ENCODE measurements around the gene CDK12. TPM values are rescaled to one million over a fixed set of nuclear protein-coding genes. Genes with fewer than 3 reads are reported as not detected.

CDK12 gene
- total RNA-seq, 4 donors from 2014 or later: 28.2 to 35.2 (median 30.4) TPM

- Histone ChIP-seq H3K27ac (replicated peaks in 1 of 4) (no peak overlapping the region), H3K4me3 (no peak overlapping the region), H3K36me3 (peaks cover 0 to 56% (median 34%) of the 10 kb centered on the region in 4 donors), H3K9me3 (no peaks in the 10 kb centered on the region), H3K4me1 (peaks cover 6 to 15% (median 13%) of the 10 kb centered on the region in 4 donors), H3K27me3 (no peaks in the 10 kb centered on the region)
- no peak for DNase-seq (ENCODE audit: extremely low spot score)
- intact Hi-C loops (cut with DNase I): no loop called here
- TF ChIP-seq POLR2AphosphoS5 (IDR thresholded peaks at IDR 0.05): no peak
- TF ChIP-seq CTCF (IDR thresholded peaks at IDR 0.05): no peak
- TF ChIP-seq EP300 (IDR thresholded peaks at IDR 0.05): no peak
- TF ChIP-seq POLR2A (IDR thresholded peaks at IDR 0.05; ENCODE audit: low read depth): no peak
- WGBS: 57% methylated on average over 1 of the region's 1 CpG
Observed at GRCh38 chr17:39569126-39569525, 107.8 kb downstream of the CDK12 start.

- H3K4me3 ChIP-seq: no peak overlapping the region
- WGBS: 98% methylated on average over 2 of the region's 2 CpGs
Observed at GRCh38 chr17:39572121-39572520, 110.8 kb downstream of the CDK12 start.

GRCh38 chr17:39573447-39574298 lies 112.4 kb downstream of the CDK12 start:
- H3K36me3 ChIP-seq: peaks cover 0 to 11% (median 7%) of the 10 kb centered on the region in 4 donors
- WGBS: 7% methylated on average over 20 of the region's 66 CpGs
- DNase-seq (ENCODE audit: extremely low spot score): no peak
- H3K4me1 ChIP-seq: peaks cover 8 to 19% (median 17%) of the 10 kb centered on the region in 4 donors
- H3K27me3 ChIP-seq: no peaks in the 10 kb centered on the region
- H3K27ac ChIP-seq (replicated peaks in 1 of 4): peak overlapping the region; percentile 85 to 91 (median 87)
- peak; percentile 30 to 67 for TF ChIP-seq POLR2AphosphoS5 (IDR thresholded peaks at IDR 0.05)
- no peak for TF ChIP-seq CTCF (IDR thresholded peaks at IDR 0.05)
- intact Hi-C loops (cut with DNase I): no loop called here
- H3K9me3 ChIP-seq: no peaks in the 10 kb centered on the region
- peak overlapping the region; percentile 69 to 80 (median 74) for H3K4me3 ChIP-seq

More at GRCh38 chr17:39572121-39572520, 110.8 kb downstream of the CDK12 start:
- no peak for DNase-seq (ENCODE audit: extremely low spot score)
- TF ChIP-seq POLR2A (IDR thresholded peaks at IDR 0.05; ENCODE audit: low read depth) (no peak), POLR2AphosphoS5 (IDR thresholded peaks at IDR 0.05) (no peak), CTCF (IDR thresholded peaks at IDR 0.05) (no peak), EP300 (IDR thresholded peaks at IDR 0.05) (no peak)
- H3K27me3 ChIP-seq: no peaks in the 10 kb centered on the region
- peaks cover 0 to 26% (median 15%) of the 10 kb centered on the region in 4 donors for H3K36me3 ChIP-seq
- no peak overlapping the region for H3K27ac ChIP-seq (replicated peaks in 1 of 4)
- intact Hi-C loops (cut with DNase I): no loop called here
- H3K4me1 ChIP-seq: peaks cover 8 to 18% (median 17%) of the 10 kb centered on the region in 4 donors
- H3K9me3 ChIP-seq: no peaks in the 10 kb centered on the region

GRCh38 chr17:39576187-39576586 lies 114.9 kb downstream of the CDK12 start:
- no peaks in the 10 kb centered on the region for H3K36me3 ChIP-seq
- H3K27ac ChIP-seq (replicated peaks in 1 of 4): no peak overlapping the region
- peaks cover 14 to 23% (median 20%) of the 10 kb centered on the region in 4 donors for H3K4me1 ChIP-seq
- no peak overlapping the region for H3K4me3 ChIP-seq
- intact Hi-C loops (cut with DNase I): no loop called here
- TF ChIP-seq EP300 (IDR thresholded peaks at IDR 0.05) (no peak), CTCF (IDR thresholded peaks at IDR 0.05) (peak in 1 of 3 experiments; percentile 29)
- no peaks in the 10 kb centered on the region for H3K9me3 ChIP-seq
- peaks cover 0 to 12% (median 0%) of the 10 kb centered on the region in 4 donors for H3K27me3 ChIP-seq
- WGBS: 36% methylated on average over 7 of the region's 7 CpGs
- no peak for DNase-seq (ENCODE audit: extremely low spot score)
